Activated T-cell treated with anti-CD3 and anti-CD28 coated beads, Interleukin-2, amount 50 U/mL, for 72 hours (primary cell): ENCODE measurements around the gene RIMS1. TPM values are rescaled to one million over a fixed set of nuclear protein-coding genes. Genes with fewer than 3 reads are reported as not detected.

ENCODE experiments used
- ATAC-seq, 2 donors: fragments of 150-1000 bp; cut with Tn5 transposase; replicated peaks in 1 of 2; 2 replicates each; pipeline ENCODE4 v1.10.0; 2021; ENCODE audit warnings: moderate library complexity in 2 of 2, mild to moderate bottlenecking in 1 of 2
- DNase-seq, 2 donors: peaks; one replicate each; pipeline ENCODE4 v3.0.0; 2021 to 2022; ENCODE audit warnings: mixed read lengths in 1 of 2
- H3K27ac Mint-ChIP-seq: one replicate; pipeline ENCODE4 v1.8.0; 2022; ENCODE audit warnings: mild to moderate bottlenecking, moderate library complexity, mixed read lengths
- H3K27me3 Mint-ChIP-seq: one replicate; pipeline ENCODE4 v1.8.0; 2022; ENCODE audit warnings: low read depth, mixed read lengths
- H3K36me3 Mint-ChIP-seq, 2 donors: one replicate each; pipeline ENCODE4 v1.8.0; 2022; ENCODE audit warnings: mixed read lengths in 2 of 2, mild to moderate bottlenecking in 1 of 2; ENCODE audit not compliant: insufficient read depth in 2 of 2
- H3K4me1 Mint-ChIP-seq: one replicate; pipeline ENCODE4 v1.8.0; 2022; ENCODE audit warnings: low read depth, mixed read lengths
- H3K4me3 Mint-ChIP-seq, 2 donors: one replicate each; pipeline ENCODE4 v1.8.0; 2022; ENCODE audit warnings: mild to moderate bottlenecking in 2 of 2, mixed read lengths in 2 of 2, moderate library complexity in 2 of 2
- H3K9me3 Mint-ChIP-seq, 2 donors: one replicate each; pipeline ENCODE4 v1.8.0; 2022; ENCODE audit warnings: mixed read lengths in 2 of 2
- total RNA-seq, 2 donors: library from RNA; stranded (reverse); gene quantifications; one replicate each; pipeline ENCODE4 v1.2.3, GENCODE V29; 2022

RIMS1 gene
- total RNA-seq, 2 donors from 2014 or later = not detected

- ATAC-seq = no peak
- Mint-ChIP-seq H3K27ac (no peak overlapping the region), H3K36me3 (no peaks in the 10 kb centered on the region), H3K27me3 (no peaks in the 10 kb centered on the region), H3K9me3 (peaks cover 2 to 3% of the 10 kb centered on the region in 2 donors), H3K4me1 (no peaks in the 10 kb centered on the region), H3K4me3 (no peak overlapping the region)
- DNase-seq = no peak
Observed at GRCh38 chr6:72064399-72064975, 178.1 kb downstream of the RIMS1 start.

DNA sequence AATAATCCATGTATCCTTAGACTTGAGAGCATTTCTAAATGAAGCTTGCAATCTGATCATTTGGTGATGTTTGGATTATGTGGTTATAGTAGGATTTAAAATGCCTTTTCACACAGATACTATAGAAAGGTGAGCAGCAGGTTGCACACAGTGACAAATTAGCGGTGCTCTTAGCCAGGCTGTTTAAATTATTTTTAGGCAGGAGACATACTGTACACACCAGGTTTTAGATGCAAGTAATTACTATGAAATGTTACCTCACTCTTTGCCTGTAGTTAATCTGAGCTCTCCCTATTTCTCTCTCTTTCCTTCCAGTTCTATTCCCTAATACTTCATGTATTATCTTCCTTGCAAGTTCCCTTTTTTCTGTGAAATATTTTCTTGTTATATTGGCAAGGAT, 191.7 kb downstream of the RIMS1 start:
- Mint-ChIP-seq H3K27me3 (no peaks in the 10 kb centered on the region), H3K9me3 (peaks cover 0 to 3% of the 10 kb centered on the region in 2 donors), H3K27ac (no peak overlapping the region), H3K4me1 (no peaks in the 10 kb centered on the region), H3K4me3 (no peak overlapping the region), H3K36me3 (no peaks in the 10 kb centered on the region)
- ATAC-seq (no peak), DNase-seq (no peak)

DNA sequence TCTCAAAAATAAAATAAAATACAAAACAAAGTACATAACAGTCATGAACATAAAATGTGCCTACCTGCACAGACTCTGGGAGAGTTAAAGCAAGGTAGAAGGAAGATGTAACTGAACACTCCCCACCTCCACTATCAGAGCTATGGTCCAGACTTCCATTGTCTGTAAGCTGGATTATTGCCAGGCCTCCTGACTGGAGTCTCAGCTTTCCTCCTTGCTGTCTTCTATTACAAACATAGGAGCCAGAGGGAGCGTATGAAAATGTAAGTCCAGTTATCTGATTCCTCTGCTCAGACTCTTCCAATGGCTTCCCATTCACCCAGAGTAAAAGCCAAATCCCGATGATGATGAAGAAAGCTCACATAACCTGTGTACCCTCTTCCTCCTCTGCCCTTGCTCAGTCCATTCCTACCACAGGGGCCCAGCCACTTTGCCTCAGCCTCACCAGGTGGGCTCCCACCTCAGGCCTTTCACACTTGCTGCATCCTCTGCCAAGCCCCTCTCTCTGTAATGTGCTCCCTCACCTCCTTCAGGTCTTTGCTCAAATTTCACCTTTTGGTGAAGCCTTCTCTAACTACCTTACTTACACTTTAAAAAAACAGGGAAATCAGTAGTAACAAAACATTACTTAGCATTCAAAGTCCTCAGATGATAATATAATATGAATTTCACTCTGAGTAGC, 194.1 kb downstream of the RIMS1 start:
- Mint-ChIP-seq H3K36me3 (no peaks in the 10 kb centered on the region), H3K4me3 (no peak overlapping the region), H3K27ac (no peak overlapping the region), H3K27me3 (no peaks in the 10 kb centered on the region), H3K4me1 (no peaks in the 10 kb centered on the region), H3K9me3 (peaks cover 0 to 2% of the 10 kb centered on the region in 2 donors)
- DNase-seq = no peak
- no peak for ATAC-seq

DNA sequence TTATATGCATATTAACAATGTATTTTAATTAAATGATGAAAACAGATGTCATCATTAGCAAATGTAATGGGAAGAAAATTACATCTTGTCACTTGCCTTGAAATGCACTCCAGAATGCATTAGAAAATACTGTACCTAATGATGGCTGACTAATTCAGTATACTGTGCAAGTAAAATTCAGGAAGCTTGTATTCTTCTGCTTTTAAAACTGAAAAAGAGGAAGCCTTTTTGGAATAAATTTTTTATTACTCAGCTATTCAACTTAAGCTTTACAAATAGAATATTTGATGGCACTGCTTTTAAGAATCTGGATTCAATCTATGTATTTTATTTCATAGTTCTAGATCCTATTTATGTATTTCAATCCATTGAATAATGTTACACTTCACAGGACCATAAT, 195.5 kb downstream of the RIMS1 start:
- no peak for ATAC-seq

GRCh38 chr6:72083976-72084375, 197.6 kb downstream of the RIMS1 start:
- Mint-ChIP-seq H3K27ac (no peak overlapping the region), H3K9me3 (no peaks in the 10 kb centered on the region), H3K36me3 (no peaks in the 10 kb centered on the region), H3K4me1 (no peaks in the 10 kb centered on the region), H3K4me3 (no peak overlapping the region), H3K27me3 (no peaks in the 10 kb centered on the region)
- DNase-seq = no peak
- no peak for ATAC-seq

More for the DNA sequence above, 195.5 kb downstream of the RIMS1 start:
- Mint-ChIP-seq H3K9me3 (peaks cover 0 to 2% of the 10 kb centered on the region in 2 donors), H3K27me3 (no peaks in the 10 kb centered on the region), H3K4me1 (no peaks in the 10 kb centered on the region), H3K27ac (no peak overlapping the region), H3K4me3 (no peak overlapping the region), H3K36me3 (no peaks in the 10 kb centered on the region)
- DNase-seq = no peak

DNA sequence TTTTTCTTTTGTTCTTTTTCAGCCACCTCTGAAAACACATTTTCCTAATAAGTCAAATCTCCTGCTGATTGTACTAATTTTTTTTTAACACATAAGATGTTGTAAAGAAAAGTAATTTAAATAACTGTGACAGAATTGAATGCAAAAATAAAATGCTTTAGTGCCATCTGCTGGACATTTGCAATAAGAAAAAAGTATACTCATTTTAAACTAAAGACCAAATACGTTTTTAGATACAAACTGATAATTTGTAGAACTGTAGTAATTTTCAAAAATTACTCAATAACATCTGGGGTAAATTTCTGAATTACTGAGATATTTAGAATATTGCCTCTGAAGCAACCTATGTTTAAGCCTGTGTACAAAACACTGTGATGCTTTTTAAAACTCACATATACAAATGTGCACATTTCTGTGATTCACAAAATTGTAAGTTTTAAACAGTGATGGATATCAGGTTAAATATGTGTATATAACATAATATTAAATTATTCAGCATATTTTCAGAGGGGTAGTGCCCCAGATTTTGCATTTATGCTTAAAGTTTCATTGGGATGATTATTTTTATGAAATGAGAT, 198.7 kb downstream of the RIMS1 start:
- Mint-ChIP-seq H3K4me3 (no peak overlapping the region), H3K9me3 (no peaks in the 10 kb centered on the region), H3K4me1 (no peaks in the 10 kb centered on the region), H3K27ac (no peak overlapping the region), H3K27me3 (no peaks in the 10 kb centered on the region), H3K36me3 (no peaks in the 10 kb centered on the region)
- DNase-seq (no peak), ATAC-seq (no peak)

DNA sequence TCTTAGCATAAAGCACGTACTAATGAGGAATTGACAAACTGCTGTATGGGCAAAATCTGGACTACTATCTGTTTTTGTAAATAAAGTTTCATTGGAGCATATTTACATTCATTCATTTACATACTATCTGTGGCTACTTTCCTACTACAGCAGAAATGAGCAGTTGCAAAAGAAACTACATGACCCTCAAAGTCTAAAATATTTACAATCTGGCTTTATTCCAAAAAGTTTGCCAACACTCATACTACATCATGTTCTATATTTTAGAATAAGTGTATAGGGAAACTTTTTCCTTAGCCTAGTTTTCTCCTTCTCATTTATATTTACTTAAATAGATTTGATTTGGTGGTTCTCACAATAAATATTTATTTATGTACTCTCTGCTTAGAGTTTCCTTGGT, 208.2 kb downstream of the RIMS1 start:
- H3K27me3 Mint-ChIP-seq = no peaks in the 10 kb centered on the region
- DNase-seq = no peak
- H3K4me3 Mint-ChIP-seq = no peak overlapping the region
- H3K36me3 Mint-ChIP-seq = no peaks in the 10 kb centered on the region
- ATAC-seq = no peak
- no peaks in the 10 kb centered on the region for H3K4me1 Mint-ChIP-seq
- no peaks in the 10 kb centered on the region for H3K9me3 Mint-ChIP-seq
- no peak overlapping the region for H3K27ac Mint-ChIP-seq

- H3K9me3 Mint-ChIP-seq = no peaks in the 10 kb centered on the region
- no peaks in the 10 kb centered on the region for H3K4me1 Mint-ChIP-seq
- no peaks in the 10 kb centered on the region for H3K36me3 Mint-ChIP-seq
- no peaks in the 10 kb centered on the region for H3K27me3 Mint-ChIP-seq
- no peak overlapping the region for H3K27ac Mint-ChIP-seq
- no peak overlapping the region for H3K4me3 Mint-ChIP-seq
- no peak for DNase-seq
- ATAC-seq = no peak
Observed at GRCh38 chr6:72102561-72102960, 216.2 kb downstream of the RIMS1 start.

- Mint-ChIP-seq H3K36me3 (no peaks in the 10 kb centered on the region), H3K4me3 (no peak overlapping the region), H3K4me1 (no peaks in the 10 kb centered on the region), H3K27me3 (no peaks in the 10 kb centered on the region), H3K27ac (no peak overlapping the region), H3K9me3 (peaks cover 0 to 3% of the 10 kb centered on the region in 2 donors)
- DNase-seq (no peak), ATAC-seq (no peak)
Observed at GRCh38 chr6:72111611-72112010, 225.3 kb downstream of the RIMS1 start.

- Mint-ChIP-seq H3K4me3 (no peak overlapping the region), H3K4me1 (no peaks in the 10 kb centered on the region), H3K27me3 (no peaks in the 10 kb centered on the region), H3K27ac (no peak overlapping the region), H3K36me3 (no peaks in the 10 kb centered on the region), H3K9me3 (peaks cover 0 to 2% of the 10 kb centered on the region in 2 donors)
- DNase-seq (no peak), ATAC-seq (no peak)
Observed at GRCh38 chr6:72130327-72130726, 244.0 kb downstream of the RIMS1 start.

DNA sequence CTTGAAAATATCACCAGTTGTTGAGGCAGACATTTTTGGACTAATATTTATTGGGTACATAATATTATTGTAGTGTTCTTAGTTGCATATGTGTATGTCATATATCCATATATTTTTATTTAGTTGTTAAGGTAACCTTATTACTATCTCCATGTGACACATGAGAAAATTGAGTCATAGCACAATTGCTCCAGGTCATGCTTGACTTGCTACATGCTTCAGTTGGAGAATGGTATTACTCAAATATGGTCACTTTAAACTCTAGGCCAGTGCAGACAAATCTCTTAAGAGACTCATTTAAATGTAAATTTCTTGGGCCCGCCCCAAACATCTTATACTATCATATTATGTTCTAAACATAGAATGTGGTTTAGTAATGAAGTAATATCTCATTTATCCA, 246.1 kb downstream of the RIMS1 start:
- Mint-ChIP-seq H3K4me3 (no peak overlapping the region), H3K36me3 (no peaks in the 10 kb centered on the region), H3K27ac (no peak overlapping the region), H3K4me1 (no peaks in the 10 kb centered on the region), H3K9me3 (peaks cover 0 to 3% of the 10 kb centered on the region in 2 donors), H3K27me3 (no peaks in the 10 kb centered on the region)
- DNase-seq = no peak
- ATAC-seq = no peak

GRCh38 chr6:72132851-72133250, 246.5 kb downstream of the RIMS1 start:
- Mint-ChIP-seq H3K9me3 (peaks cover 0 to 3% of the 10 kb centered on the region in 2 donors), H3K27me3 (no peaks in the 10 kb centered on the region), H3K4me3 (no peak overlapping the region), H3K27ac (no peak overlapping the region), H3K4me1 (no peaks in the 10 kb centered on the region), H3K36me3 (no peaks in the 10 kb centered on the region)
- DNase-seq (no peak), ATAC-seq (no peak)

DNA sequence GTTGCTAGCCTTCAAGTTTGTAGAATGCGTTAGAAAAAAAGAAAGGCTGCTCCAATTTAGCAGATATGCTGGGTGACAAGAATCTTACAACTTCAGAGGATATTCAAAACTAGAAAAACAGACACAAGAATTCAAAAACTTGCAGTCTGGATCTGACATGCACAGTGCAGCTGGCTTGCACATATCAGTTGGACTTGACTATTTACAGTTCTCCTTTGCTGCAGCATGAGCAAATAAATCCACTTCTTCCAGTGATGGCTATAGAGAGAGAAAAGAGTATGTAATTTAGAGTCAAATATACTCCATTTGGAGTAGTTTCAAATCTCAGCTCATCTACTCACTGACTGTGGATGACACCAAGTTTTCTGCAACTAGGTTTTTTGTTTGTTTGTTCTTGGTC, 247.0 kb downstream of the RIMS1 start:
- H3K4me3 Mint-ChIP-seq = no peak overlapping the region
- no peaks in the 10 kb centered on the region for H3K36me3 Mint-ChIP-seq
- H3K27me3 Mint-ChIP-seq = no peaks in the 10 kb centered on the region
- ATAC-seq (no peak), DNase-seq (no peak)
- no peak overlapping the region for H3K27ac Mint-ChIP-seq
- H3K4me1 Mint-ChIP-seq = no peaks in the 10 kb centered on the region
- peaks cover 0 to 3% of the 10 kb centered on the region in 2 donors for H3K9me3 Mint-ChIP-seq

DNA sequence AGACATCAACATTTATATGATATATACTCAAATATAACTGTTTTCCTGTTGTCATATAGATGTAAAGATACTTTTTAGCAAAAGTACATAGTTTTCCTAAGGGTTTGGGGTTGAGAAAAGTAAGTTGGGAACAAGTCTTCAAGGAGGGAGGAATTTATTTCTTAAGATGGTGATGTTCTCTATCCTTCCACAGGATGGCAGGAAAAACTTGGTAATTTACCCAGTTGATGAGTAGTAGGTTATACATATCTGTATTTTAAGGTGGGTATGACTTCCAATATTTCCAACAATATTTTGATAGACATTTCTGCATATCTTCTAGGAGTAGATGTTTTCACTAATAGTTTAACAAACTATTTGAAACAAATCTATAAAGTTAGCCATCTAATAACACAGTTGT, 254.4 kb downstream of the RIMS1 start:
- Mint-ChIP-seq H3K27me3 (no peaks in the 10 kb centered on the region), H3K27ac (no peak overlapping the region), H3K9me3 (no peaks in the 10 kb centered on the region), H3K4me3 (no peak overlapping the region), H3K4me1 (no peaks in the 10 kb centered on the region), H3K36me3 (no peaks in the 10 kb centered on the region)
- ATAC-seq = no peak
- DNase-seq = no peak
